GM18861 (cell line): ENCODE results near the gene DHX35.
A peak's percentile ranks its signal among the peaks of the same experiment; 100 is the strongest.

Experiments used
- ATAC-seq: cut with Tn5 transposase; IDR thresholded peaks from one replicate; pipeline ENCODE4 v1.9.1; 2021; ENCODE audit not compliant: unreplicated experiment

DHX35 gene

DNA sequence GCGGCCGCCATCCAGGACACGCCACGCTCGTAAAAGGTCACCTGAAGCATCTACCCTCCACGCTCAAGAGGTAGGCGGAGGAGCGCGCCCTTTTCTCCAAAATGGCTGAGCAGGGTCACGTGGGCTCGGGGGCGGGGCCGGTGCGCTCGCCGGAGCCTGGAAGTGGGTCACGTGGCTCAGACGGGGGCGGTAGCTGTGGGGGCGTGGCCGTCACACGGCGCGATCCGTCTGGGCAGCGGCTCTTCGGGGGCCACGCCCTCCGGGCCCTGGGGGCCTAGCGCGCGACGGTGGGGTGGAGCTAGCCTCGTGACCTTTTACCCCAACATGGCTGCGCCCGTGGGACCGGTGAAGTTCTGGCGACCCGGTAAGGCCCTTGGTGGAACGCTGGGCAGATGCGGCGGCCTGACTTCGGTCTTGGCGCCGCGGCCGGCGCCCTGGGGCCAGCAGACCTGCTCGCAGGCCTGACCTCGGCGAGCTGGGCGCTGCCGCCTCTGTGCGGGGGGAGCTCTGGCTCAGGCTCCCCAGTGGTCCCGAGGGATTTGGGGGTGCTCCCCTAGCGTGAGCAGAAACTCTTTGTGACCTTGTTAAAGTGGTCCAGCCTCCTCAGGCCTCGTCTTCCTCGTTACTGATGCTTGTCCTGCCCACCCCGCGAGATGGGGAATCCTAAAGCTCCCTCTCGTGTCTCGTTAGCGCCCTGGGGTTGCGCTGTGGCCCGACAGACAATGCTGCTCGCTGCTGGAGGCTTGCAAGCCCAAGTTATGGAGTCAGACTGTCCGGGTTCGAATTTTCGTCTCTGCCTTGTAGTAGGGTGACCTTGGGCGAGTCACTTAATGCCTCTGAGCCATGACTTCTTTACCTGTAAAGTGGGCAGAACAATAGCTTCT is at the start of gene DHX35:
Gene DHX35, plus strand, starts transcription at position 301 of the 884 bp plus-strand sequence. Its CDS starts 24 bp downstream, at position 325.
- peak; percentile 76 for ATAC-seq

GRCh38 chr20:38915355-38915754 is 46.8 kb upstream of the DHX35 start:
- no peak for ATAC-seq

- ATAC-seq, result no peak
Observed at GRCh38 chr20:38917657-38918056, 44.5 kb upstream of the DHX35 start.

GRCh38 chr20:38918172-38918571 is 44.0 kb upstream of the DHX35 start:
- no peak for ATAC-seq

DNA sequence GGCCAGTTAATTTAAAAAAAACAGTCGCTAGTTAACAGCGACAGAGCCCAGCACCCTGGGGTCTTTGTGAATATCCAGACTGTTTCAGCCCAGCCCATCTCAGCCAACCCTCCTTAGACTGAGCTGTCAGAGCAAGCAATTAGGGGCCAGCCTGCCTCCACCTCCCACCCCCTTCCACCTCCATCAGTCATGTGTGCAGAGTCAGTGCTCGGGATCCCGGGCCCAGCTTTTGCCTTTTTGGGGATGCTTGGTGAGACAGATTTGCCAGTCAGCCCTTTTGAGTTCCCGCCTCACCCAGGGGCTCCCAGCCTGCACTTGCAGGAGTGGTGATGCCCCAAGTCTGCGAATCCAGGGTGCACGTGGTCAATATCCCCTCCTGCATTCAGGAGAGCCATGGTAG is 42.5 kb upstream of the DHX35 start:
- ATAC-seq, result no peak

DNA sequence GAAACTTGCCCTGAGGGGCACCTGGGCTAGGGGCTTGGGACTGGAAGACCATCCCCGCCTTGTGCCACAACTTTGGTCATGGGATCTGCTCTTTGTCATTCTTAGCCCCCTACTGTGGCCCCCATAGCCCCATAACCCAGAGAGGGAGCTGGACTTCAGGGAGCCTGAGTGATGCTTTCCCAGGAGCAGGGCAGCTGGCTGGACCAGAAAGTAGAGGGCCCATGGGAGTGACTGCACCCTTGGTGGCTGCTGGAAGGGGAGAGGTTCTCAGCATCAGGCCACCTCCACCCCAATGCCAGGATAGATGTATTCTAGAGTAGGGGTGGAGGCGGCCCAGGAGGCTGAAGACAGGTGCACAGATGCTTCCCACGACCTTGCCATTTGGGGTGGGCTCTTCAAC is 41.7 kb upstream of the DHX35 start:
- ATAC-seq, result no peak

DNA sequence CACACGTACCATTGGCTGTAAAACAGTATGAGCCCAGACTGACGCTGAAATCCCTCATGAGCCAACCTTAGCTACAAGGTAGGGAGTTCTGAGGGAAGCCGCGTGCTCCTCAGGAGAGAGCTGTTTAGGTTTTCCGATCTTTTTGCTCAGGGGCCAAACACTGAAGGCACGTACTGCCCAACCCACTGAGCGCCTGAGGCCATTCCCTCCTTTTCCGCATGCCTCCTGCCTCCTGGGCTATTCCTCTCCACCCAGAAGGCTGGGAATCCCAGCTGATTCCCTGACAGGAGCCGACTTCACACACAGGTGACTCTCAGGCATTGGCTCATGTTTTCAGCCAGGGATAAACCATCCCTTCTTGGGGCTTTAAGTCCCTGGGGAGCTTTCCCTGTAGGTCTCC is 41.3 kb upstream of the DHX35 start:
- ATAC-seq, result no peak

GRCh38 chr20:38924718-38925117 is 37.4 kb upstream of the DHX35 start:
- ATAC-seq, result no peak

DNA sequence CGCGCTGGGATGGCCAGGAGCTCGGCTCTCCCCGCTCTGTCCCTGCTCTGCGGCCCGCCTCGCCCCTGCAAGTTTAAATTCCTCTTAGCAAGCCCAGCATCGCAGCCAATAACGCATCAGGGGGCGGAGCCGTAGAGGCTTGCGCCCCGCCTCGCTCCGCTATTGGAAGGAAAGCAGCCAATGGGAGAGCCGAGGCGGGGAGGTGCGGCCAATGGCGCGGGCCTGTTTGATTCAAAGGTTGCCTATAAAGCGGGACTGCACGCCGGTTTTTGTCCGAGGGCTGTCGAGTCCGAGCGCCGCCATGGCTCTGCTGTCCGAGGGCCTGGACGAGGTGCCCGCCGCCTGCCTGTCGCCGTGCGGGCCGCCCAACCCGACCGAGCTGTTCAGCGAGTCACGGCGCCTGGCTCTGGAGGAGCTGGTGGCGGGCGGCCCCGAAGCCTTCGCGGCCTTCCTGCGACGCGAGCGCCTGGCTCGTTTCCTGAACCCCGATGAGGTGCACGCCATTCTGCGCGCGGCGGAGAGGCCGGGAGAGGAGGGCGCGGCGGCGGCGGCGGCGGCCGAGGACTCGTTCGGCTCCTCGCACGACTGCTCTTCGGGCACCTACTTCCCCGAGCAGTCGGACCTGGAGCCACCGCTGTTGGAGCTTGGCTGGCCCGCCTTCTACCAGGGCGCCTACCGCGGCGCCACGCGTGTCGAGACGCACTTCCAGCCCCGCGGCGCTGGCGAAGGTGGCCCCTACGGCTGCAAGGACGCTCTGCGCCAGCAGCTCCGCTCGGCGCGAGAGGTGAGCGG is 35.8 kb upstream of the DHX35 start, which contains the start of gene FAM83D:
Gene FAM83D, plus strand, starts transcription at position 276 of the 792 bp plus-strand sequence. Its CDS starts 26 bp downstream, at position 302.
- peak; percentile 91 for ATAC-seq

GRCh38 chr20:38926934-38927616 is 35.1 kb upstream of the DHX35 start:
- ATAC-seq, result no peak

- no peak for ATAC-seq
Observed at GRCh38 chr20:38927902-38928578, 34.1 kb upstream of the DHX35 start.

DNA sequence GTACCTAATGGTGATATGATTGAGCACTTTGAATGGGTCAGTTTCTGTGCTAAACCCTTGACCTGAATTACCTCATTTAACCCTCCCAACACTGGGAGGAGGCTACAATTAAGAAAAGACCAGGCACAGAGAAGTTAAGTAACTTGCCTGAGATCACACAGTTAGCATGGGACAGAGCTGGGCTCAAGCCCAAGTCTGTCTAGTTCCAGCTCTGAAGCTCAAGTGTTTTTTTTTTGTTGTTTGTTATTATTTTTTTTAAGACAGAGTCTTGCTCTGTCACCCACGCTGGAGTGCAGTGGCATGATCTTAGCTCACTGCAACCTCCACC is 31.9 kb upstream of the DHX35 start:
- no peak for ATAC-seq

DNA sequence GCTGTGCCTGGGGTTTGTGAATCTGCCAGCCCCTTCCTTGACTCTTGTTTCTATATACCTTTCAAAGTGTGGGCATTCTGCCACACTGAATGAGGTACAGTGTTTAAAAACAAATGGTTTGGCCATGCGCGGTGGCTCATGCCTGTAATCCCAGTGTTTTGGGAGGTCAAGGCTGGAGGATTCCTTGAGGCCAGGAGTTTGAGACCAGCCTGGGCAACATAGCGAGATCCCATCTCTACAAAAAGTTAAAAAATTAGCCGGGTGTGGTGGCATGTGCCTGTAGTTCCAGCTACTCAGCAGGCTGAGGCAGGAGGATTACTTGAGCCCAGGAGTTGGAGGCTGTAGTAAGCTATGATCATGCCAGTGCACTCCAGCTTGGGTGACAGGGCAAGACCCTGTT is 30.2 kb upstream of the DHX35 start:
- ATAC-seq, result no peak

DNA sequence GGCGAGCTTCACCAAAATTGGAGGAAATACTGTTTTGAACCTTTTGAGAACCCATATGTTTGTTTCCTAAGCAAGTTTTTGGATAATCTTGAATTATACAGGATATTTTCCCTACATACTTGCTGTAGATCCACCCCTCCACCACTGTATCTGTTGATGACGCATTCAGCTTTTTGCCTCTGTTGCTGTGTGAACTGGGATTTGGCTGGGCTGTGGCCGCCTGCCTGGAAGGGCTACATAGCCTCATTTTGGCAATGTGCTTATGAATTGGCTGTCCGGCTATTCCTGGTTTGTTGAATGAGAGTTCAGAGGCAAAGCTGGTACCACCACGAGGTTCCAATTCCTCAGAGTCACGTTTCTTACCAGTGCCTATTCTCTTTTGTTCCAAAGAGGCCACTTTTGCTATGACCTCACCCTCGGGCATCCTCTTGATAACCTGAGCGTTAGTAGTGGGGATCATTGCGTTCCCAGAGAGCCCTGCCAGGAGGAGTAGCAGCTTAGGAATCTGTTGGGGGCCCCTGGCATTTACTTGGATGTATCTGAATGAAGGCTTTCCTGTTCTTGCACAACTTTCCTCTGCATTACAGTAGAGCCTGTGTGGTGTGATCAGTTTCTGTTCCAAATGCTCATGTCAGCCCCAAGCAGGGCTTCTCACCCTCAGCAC is 29.6 kb upstream of the DHX35 start:
- ATAC-seq, result no peak

DNA sequence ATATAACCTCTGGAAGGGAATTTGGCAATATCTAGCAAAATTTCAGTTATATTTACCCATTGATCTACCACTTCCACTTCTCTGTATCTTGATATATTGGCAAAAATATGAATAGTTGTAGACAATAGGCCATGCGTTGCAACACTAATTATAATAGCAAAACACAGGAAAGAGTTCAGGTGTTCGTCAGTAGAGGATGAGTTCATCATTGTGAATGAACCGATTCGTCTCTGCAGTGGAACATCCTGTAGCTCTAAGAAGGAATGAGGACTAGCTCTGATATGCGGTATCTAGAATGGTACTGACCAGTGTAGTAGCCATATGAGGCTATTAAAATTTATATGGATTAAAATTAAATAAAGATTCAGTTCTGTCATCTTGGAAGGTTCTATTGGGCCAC is 27.6 kb upstream of the DHX35 start:
- ATAC-seq, result no peak

DNA sequence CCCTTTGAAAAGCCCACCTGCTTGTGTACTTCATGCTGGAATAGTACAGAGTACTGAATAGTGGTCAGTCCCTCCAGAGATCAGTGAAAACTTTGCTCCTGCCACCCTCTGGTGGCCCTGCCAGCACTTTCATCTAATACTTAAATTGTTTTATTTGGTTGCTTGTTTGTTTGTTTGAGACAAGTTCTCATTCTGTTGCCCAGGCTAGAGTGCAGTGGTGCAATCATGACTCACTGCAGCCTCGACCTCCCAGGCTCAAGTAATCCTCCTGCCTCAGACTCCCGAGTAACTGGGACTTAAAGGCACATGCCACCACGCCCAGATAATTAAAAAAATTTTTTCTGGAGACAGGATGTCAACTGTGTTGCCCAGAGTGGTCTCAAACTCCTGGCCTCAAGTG is 26.9 kb upstream of the DHX35 start:
- no peak for ATAC-seq

DNA sequence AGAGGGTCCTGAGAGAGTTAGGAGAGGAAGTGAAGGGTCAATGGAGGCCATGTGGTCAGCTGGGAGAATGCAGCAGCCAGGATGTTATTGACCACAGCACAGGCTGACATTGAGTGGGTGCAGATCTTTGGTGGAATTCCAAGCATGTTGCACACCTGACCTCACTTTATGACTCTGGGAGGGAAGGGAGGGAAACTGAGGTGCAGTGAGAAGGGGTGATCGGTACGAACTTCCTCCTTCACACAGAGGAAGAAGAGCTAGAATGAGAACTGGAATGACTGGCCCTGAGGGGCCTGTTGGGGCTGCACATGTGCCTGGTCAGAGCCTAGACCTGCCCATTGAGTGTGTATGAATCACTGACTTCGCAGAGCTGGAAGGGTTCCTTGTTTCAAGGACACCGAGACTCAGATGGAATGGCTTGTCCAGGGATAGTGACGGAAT is 26.2 kb upstream of the DHX35 start:
- no peak for ATAC-seq

GRCh38 chr20:38937000-38937399 is 25.1 kb upstream of the DHX35 start:
- no peak for ATAC-seq

GRCh38 chr20:38937978-38938473 is 24.1 kb upstream of the DHX35 start:
- ATAC-seq, result no peak

DNA sequence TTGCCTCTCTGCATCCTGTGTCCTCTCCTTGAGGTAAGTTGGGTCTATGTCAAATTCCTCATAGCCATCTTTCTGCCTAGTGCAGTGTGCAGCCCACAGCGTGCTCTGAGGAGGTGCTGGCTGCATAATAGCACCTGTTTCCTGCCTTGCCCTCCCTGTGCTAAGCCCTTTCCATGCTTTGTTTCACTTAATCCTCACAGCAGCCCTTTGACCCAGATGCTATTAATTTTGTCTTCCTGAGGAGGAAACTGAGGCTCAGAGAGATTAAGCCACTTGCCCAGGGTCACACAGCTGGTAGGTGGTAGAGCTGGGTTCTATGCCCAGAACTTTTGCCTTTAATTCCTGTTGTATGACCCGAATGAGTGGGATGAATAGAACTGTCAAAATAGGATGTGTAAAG is 22.5 kb upstream of the DHX35 start:
- no peak for ATAC-seq
